ENCODE results near the gene ITPR2.
A peak's percentile ranks its signal among the peaks of the same experiment; 100 is the strongest.

ITPR2 gene

DNA sequence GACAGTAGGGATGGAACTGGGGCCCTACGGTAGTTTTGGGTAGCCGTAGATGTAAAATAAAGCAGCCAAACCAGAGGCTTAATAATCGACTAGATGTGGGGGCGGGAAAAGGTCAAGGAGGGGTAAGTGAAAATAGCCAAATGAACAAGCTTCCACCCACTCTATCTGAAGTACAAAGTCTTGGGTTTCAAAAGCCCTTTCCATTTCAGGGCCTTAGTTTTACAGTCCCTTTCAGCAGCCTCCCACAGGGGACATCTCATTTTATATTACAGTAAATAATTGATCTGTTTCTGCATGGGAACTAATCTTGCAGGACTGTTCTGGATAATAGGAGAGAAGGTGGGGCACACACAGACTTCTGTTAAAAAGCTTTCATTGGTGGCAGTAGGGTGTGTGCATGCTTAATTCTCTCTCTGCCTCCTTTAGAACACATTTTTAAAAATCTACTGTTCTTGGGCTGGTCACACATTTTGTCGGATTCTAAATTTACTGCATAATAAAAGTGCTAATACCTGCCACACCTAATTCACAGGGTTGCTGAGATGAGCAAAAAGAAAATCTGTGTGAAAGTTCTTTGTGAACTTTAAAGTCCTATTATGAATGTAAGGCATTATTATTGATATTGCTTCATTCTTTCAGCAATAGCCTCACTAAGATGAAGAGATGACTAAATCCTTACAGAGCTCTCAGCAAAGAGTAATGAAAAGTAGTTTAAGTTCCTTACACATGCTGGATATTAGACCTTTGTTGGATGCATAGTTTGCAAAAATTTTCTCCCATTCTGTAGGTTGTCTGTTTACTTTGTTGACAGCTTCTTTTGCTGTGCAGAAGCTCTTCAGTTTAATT is 104.6 kb downstream of the ITPR2 start:
- no peak for DNase-seq

DNA sequence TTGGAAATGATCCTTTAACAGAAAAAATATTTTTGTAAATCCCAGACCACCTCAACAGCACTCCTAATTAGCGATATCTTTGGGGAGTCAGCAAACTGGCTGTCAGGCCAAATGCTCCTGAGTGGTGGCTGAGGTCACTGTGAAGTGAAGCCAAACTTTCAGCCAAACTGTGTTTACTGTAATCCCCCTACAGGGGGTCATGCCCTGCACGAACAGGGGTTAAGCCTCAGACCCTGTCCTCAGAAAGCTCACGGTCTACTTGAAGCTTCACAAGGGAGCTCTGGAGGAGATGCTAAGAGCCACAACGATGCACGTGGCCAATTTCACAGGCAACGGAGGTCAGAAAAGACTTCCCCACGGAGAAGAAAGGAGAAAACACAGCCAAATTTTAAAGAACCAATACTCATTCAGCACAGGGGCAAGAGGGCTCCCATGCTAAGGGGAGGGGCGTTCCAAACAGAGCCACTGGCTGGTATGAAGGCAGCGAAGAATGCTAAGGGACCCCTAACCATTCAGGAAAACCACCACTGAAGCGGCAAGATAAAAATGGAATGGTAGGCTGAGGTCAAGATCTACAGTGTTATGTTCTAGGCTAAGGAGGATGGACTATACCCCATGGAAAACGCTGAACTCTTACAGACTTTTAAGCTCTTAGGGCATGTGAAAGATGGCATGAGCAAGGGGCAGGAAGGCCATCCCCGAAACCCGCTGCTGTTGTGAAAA is 105.4 kb downstream of the ITPR2 start:
- DNase-seq, result no peak

DNA sequence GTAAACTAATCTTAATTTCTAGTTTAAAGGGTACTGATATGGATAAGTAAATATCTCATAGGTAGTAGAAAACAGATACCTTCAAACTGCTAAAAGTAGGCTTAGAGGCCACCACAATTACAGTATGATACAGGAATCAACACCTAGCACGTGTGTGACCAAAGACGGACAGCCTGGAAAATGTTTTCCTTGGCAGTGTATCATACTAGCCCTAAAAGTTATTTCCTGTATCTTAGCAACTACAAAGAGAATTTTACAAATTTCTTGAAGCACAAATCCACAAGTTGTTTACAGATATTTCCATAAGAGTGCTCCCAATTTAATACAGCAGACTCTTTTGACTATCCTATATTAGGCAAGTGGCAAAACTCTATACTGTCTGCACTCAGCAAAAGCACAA is 106.0 kb downstream of the ITPR2 start:
- DNase-seq, result no peak

DNA sequence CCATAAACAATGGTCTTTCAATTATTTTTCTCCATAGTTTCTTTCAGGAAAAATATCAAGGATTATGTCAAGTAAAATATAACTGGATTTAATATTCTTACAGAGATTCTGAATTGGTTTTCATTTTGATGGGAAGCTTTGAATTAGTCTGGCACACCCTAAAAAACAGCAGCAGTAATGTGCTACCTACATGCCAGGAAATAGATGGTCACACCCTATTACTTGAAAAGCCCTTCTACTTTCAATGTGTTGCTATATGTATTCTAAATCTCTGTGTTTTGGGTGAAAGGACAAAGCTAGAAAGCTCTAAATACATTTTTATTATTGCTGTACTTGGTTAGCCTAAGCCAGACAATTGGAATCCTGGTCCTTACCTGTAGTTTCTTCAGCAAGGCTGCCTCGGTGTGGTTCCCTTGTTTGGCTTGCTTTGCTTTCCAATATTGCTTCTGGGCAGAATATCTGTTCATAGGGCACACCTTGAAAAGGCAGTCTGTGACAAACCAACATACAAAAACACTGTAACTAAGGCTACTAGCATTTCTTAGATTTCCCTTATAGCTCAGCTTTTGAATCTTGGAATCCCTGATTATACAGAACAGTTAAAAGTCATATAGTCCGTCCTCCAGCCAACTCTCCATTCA is 107.6 kb downstream of the ITPR2 start:
- DNase-seq, result no peak

DNA sequence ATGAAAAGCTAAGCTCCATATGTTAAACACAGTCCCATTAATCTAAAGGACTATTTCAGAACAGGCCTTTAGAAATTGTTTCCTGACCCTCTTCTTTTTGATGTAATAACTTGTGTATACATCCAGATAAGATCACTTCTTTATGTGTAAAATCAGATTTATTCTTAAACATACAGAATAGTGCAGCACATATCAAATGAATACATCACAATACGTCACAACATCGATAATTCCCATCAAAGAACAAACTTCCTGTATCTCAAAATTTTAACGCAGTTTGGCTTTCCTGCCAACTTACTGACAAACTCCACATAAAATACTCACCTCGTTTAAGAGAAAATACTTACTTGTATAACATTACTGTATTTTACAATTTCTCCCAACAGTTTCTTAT is 108.7 kb downstream of the ITPR2 start:
- no peak for DNase-seq

DNA sequence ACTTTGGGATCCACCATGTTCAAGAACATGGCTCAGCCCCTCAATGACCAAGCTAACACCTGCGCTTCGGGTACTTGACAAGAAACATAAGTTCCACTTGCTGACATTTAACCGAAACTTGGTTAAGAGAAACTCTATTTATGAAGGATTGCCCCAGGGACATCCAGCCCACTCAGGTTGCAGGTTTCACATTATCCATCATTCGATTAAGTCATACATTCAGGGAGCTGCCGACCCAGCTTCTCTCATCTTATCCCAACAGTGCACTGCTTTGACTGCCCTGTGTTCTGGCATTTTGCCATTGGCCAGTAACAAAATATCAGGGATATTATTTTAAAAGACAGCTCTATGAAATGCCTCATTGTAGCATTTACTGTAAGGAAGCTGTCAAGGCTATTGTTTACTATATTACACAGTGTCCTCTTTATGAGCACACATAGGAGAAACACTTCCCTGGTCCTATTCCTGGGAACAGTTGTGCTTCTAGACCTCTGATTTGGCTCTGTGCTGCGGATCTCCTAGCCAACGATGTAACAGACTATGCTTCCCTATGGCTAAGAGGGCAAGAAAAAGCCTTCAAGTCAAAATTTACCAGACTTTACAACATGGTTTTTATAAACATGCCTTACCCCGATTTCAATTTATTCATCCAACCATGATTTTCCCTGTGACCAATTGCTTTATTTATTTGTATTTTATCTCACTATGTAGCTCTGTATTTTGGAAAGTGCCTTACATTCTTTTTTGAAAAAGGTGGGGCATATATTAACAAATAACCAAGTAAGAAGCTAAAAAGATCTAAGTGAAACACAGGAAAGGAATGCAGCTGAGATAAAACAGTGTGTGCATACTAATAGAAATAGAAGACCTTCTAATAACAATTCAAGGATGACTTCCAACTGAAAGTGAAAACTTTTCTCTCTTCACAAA is 109.3 kb downstream of the ITPR2 start:
- no peak for DNase-seq

DNA sequence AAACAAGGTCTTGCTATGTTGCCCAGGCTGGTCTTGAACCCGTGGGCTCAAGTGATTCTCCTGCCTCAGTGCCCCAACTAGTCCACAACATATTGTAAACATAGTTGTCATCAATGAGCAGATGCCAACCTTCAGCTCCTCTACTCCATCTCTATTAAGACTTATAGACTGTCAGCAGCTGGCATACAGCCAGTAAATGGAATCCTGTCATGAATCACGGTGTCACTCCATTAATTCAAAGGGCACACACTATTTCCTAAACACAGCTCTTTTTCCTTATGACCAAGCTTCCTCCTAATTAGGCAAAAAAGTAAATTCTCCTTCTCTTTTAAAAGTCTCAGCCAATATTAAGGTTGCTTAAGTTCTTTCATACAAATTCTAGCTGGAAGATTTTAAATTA is 111.2 kb downstream of the ITPR2 start:
- DNase-seq, result peak; percentile 78

DNA sequence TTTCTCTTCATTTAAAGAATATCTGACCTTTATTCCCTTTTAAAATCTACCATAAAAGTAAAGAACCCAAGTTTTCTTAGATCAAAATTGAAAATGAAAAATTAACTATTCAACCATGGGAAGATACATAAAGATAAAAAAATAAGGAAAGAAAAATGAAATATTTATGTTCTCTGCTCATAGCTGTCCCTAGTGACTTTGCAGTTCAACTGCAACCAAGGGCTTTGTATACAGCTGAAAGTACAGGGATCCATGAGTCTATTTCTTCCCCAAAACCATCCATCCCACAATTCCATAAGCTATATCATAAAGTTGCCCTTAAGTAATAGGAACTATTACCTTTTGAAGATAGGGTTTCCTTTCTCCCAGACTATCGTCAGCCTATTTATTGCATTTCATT is 113.1 kb downstream of the ITPR2 start:
- no peak for DNase-seq

DNA sequence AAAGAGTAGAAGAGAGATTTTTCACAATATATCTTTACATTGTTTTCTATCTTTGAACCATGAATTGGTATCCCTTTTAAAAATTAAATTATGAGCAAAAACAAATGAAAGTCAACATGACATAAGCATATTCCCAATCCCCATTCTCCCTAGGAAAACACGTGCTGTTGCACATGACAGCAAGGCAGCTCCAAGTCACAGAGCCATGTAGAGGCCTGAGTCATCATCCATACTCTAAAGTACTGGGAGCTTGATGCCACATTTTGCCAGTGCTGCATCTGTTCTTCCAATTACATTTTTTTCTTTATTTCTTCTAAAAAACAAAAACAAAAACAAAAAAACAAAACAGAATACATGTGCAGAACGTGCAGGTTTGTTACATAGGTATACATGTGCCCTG is 115.2 kb downstream of the ITPR2 start:
- no peak for DNase-seq

DNA sequence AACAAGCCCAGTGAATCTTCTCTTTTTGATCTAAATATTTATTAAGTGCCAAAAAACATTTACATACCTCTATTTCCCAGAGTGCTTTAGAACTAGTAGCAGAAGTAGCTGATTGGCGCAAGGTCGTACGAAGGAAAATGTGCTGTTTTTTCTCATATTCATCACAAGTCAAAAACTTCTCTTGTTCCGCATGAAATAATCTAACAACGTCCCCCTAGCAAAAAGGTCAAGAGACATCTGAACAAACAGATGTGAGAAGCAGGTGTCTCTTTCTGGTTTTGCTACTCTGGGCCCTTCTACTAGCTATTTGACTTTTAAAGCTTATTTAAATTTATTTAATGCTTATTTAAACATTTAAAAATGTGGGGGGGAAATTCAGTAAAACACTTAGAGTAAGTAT is 117.8 kb downstream of the ITPR2 start:
- peak; percentile 19 for DNase-seq

DNA sequence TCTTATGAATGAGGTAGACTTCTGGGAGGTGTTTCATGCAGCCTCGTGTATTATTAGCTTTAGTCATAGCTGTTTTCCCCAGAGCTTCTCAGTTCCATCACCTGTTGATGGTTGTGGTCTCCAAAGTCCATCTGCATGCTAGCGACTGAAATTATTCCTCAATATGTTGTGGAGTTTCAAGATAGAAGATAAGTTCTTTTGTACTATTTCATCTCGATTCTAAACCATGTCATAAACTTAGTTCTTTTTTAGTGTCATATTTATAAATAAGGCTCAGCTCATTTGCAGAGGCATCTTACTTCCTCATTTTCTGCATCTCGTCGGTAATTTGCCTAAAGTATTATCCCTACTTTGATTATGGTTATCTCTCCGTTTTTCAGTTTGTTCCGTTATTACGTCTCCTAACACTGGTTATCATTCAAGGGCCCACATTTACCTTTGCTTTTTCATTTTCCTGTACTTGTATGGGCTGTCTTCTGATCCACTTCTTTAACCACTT is 119.1 kb downstream of the ITPR2 start:
- no peak for DNase-seq

DNA sequence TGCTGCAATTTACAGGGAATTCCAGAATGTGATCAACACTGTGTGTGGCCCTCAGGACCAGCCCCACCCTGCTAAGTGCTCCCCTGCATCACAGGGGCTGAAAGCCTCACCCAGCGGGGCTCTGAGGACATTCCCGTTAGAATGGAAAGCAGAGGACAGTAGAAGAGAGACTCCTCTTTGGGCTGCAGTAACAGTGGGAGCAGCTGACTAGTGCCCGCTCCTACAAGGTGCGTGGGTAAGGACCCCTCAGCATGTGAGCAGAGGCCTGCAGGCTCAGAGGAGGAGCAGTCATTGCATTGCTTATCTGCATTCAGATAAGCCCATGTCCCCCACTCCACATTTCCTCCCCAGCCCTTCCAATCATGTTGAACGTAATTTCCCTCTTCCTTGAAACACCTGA is 120.1 kb downstream of the ITPR2 start:
- DNase-seq, result no peak

DNA sequence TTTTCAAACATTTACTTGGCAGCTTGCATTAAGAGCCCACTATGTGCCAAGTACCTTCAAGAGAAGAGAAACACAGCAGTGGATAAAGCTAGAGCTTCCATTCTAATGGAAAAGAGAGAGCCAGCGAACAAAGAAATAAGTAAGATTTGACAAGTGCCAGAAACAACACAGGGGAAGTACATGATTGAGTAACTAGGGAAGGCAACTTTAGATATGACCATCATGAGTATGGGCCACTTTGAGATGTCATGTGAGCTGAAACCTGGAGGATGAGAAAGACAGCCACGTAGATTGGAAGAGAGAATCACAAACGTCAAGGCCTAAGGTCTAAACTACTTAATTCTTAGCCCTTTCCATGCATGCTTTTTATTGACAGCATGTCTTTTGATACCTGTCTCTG is 121.4 kb downstream of the ITPR2 start:
- DNase-seq, result no peak

DNA sequence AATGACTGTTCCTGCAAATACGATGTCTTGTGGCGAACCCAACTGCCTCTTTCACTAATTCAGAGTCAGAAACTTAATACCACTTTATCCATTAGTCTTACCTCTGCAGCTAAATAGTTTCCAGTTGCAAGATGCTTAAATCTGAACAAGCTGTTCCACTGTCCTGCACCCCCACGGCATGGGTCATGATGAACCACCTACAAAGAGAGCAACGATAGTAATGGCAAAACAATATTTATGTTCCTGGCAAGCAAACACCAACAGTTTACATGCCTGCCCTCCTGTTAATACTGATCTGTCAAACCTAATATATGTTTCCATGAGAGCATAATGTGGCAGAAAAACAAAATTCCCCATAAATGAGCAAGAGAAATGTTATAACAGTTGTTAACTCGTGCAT is 121.9 kb downstream of the ITPR2 start:
- no peak for DNase-seq

DNA sequence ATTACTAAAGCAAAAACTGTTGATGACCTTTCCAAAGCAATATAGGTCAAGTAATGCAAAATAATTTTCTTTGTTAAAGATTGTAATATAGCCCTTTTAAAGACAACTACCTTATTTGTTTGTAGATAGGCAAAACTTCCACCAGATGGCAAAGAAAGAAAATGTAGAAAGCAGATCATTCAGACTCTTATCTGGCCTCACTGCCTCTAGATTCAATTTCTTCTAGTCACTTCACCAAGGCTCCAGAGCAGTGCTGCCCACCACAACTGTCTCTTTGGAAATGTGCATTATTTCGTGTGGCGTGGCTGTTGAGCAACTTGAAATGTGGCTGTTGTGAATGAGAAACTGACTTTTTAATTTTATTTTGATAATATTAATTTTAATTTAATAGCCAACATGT is 127.1 kb downstream of the ITPR2 start:
- DNase-seq, result no peak

DNA sequence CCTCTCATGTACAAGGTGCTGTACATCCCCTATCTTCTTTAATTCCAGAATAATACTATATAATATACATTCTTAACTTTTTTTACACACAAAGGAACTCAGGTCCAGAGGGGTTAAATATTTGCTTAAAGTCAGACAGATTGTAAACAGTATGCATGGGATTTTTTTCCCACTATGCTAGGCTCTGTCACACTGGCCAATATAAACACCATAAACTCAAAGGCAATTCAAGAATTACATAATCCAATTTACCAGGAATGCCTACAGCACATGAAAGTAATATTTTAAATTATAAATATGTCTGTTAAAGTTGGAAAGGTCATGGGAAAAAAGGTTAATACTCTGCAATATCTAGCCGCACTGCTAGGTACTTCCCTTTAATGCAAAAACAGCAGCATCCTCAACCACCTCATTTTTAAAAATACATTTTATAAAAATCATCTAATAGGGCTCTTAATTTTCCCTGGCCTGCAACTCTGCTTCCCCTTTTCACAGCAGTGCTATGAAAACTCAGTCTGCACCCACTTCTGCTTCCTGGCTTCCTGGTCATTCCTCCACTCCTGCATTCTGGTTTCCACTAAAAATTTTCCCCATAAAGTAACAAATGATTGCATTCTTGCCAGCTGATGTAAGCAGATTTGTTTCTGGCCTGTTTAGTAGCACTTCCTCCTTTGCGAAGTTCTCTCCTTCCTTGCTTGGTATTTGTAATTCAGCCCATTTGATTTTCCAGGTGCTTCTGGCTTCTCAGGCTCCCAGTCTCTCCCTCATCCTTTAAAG is 128.1 kb downstream of the ITPR2 start:
- no peak for DNase-seq

DNA sequence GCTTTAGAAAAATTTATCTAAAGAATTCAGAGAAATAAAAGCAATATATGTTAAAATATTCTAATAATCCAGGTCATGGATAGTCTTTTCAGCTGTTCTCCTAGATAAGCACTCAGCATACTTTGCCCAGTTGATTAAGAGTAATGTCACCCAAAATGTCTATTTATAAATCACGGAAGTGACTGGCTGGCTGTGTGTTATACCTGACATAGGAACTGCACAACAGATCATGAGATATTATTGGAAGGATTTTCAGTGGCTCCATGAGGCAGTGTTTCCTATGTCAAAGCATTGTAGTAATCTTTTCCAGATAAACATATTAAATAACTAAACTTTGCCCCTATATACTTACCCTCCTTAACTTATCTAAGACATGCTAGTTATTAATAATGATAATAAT is 128.8 kb downstream of the ITPR2 start:
- DNase-seq, result no peak

DNA sequence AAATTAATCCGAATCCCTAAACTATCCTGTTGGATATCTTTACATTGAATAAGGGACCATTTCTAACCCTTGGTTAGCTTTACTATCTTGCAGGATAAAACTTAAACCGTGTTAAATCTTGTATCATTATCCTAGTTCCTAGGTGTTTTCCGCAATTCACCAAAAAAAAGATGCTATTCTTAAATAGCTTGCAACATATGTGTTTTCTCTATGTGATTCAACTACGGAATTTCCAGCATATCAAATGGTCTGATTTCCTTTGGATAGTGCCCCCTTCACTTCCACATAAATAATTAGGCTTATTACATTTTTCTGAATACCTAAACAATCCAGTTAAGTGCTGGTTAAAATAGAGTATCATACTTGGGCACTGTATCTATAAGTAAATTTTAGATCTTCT is 130.3 kb downstream of the ITPR2 start:
- DNase-seq, result no peak

DNA sequence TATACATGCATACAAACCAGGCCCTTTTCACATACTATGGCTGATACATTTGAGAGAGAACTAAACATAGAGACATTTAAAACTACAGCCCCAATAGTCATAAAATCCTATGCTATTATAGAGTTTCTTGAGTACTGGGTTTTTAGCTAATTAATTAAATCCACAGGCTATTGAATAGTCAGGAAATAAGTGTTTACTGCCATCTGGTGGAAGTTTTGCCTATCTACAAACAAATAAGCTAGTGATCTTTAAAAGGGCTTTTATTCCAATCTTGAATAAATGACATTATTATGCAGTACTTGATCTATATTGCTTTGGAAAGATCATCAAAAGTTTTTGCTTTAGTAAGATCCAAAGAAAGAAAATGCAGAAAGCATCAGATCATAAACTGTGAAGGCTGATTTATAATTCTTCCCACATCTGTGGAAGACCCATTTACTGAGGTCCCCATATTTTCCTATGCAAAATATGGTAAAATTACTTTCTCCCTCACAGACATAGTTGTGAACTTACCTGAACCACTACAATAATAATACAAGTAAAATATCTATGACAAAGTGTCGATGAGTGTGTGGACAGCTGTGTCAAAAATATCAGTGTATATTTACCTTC is 131.3 kb downstream of the ITPR2 start:
- peak; percentile 58 for DNase-seq

DNA sequence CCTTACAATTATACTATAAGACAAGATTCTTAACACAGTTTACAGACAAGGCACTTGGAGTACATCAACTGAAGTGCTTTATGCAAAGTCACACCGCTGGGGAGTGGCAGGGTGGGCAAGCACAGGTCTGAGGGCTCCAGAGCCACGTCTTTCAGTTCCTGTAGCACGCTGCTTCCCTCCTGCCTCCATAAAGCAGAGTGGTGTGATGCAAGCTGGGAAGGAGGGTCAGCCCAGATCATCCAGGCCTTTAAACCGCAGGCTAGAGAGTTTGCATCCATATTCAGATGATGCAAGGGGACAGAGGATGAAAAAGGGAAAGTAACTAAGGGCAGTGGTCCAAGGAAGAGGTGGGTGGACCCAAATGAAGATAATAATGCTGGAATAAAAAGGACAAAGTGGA is 132.6 kb downstream of the ITPR2 start:
- no peak for DNase-seq

DNA sequence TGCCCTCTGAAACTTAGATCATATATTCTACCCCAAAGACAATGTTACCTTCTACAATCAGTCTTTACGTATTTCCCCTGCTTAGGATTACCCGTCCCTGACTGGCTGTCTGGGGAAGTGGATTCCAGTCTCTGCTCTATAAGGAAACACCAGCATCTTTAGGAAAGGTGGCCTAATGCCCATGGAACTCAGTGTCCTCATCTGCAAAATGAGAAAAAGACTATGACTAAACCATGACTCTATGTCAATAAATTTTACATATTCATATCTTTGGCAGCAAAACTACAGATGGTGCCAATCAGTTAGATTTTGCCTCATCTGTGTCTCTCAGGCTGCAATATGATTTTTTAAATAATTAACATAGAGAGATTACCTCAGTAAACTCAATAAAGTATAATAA is 133.8 kb downstream of the ITPR2 start:
- no peak for DNase-seq

DNA sequence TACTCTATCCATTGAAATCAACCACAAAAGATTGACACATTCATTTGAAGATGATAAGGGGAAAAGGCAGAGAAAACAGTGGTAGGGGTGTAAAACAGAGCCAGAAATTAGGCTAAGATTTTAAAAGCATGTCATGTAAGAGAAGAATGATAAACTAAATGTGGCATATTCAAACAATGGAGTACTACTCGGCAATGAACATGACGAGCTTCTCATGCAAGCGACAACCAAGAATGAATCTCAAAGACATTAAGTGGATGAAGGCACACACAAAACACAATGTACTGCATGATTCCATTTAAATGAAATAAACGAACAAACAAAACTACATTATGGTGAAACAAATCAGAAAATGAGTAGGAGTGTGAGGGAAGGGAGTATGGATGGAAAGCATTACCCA is 134.8 kb downstream of the ITPR2 start:
- DNase-seq, result no peak

All from NCI-H2171 treated with DMSO at 0.1 percent for 48 hours (cell line).